GM12801 (cell line): Measurements from ENCODE around the gene HEATR1.

Source experiments
- CTCF ChIP-seq: IDR thresholded peaks from one replicate; pipeline ENCODE4 v1.5.1; 2011; ENCODE audit warnings: control low read depth; ENCODE audit not compliant: insufficient read length; ENCODE audit errors: extremely low read depth

The HEATR1 gene

GRCh38 chr1:236523704-236524141 lies 80.6 kb downstream of the HEATR1 start, which contains the start of gene LGALS8:
LGALS8 (plus strand) TSS chr1:236523982; CDS start chr1:236526071, 2,089 bp downstream.
- no peak for TF ChIP-seq CTCF

- TF ChIP-seq CTCF, result no peak
These were observed 81.2 kb downstream of the HEATR1 start for GRCh38 chr1:236522937-236523703.

GRCh38 chr1:236520445-236521005 lies 83.8 kb downstream of the HEATR1 start:
- no peak for TF ChIP-seq CTCF

- TF ChIP-seq CTCF, result no peak
These were observed 86.0 kb downstream of the HEATR1 start for GRCh38 chr1:236518322-236518721.

GRCh38 chr1:236516929-236517704 lies 87.2 kb downstream of the HEATR1 start:
- TF ChIP-seq CTCF, result no peak

GRCh38 chr1:236515443-236515958 lies 88.8 kb downstream of the HEATR1 start:
- TF ChIP-seq CTCF, result no peak
